Panc1 (cell line): ENCODE results near the gene SPATA13. TPM values are rescaled to one million over a fixed set of nuclear protein-coding genes. Genes with fewer than 3 reads are reported as not detected.

ENCODE experiments used
- ATAC-seq: fragments of 200-7000 bp; cut with Tn5 transposase; 2 replicates; pipeline ENCODE4 v1.9.1; 2020; ENCODE audit warnings: mild to moderate bottlenecking, moderate library complexity
- BruUV-seq: library from RNA; stranded (reverse); fragments of 400-500 nt; replicated peaks from 2 replicates; lab custom pipeline; 2021; lab: Mats Ljungman, UMichigan
- CTCF ChIA-PET: fragments of 300-600 bp; sonication (Branson Sonifier 250); formaldehyde crosslinking; loops from one replicate; lab custom pipeline; 2022; ENCODE audit warnings: antibody characterized with exemption; lab: Charles Lee
- POLR2A ChIA-PET: fragments of 300-600 bp; sonication (Branson Sonifier 250); formaldehyde crosslinking; loops from one replicate; lab custom pipeline; 2022; ENCODE audit warnings: antibody characterized with exemption; lab: Charles Lee
- DNase-seq: peaks from one replicate; pipeline ENCODE4 v3.0.0-alpha.2; 2010; ENCODE audit warnings: low read depth, low spot score
- H3K27ac ChIP-seq: 2 replicates; pipeline ENCODE4 v1.5.1; 2011; ENCODE audit warnings: mild to moderate bottlenecking, low read length, inconsistent platforms
- H3K27me3 ChIP-seq: fragments of 200-500 bp; sonication (Bioruptor generic); 2 replicates; pipeline ENCODE4 v1.6.0; 2014; ENCODE audit warnings: low read length, inconsistent platforms; ENCODE audit not compliant: control insufficient read depth, insufficient read depth
- H3K36me3 ChIP-seq: fragments of 200-500 bp; sonication (Bioruptor generic); 2 replicates; pipeline ENCODE4 v1.5.1; 2014; ENCODE audit warnings: inconsistent platforms, mild to moderate bottlenecking, low read length, moderate library complexity; ENCODE audit not compliant: control insufficient read depth, insufficient read depth
- H3K4me1 ChIP-seq: 2 replicates; pipeline ENCODE4 v1.5.1; 2011; ENCODE audit warnings: inconsistent platforms, mild to moderate bottlenecking, low read length, moderate library complexity; ENCODE audit not compliant: control insufficient read depth, insufficient read depth
- H3K4me3 ChIP-seq, 2 experiments: 2 replicates each; pipeline ENCODE4 v1.5.1; 2011 to 2012; ENCODE audit warnings: low read depth in 2 of 2, low read length in 2 of 2, mild to moderate bottlenecking in 2 of 2, inconsistent platforms in 1 of 2, moderate library complexity in 1 of 2
- H3K9me3 ChIP-seq: fragments of 200-500 bp; sonication (Bioruptor generic); 2 replicates; pipeline ENCODE4 v1.5.1; 2014; ENCODE audit warnings: low read depth, mild to moderate bottlenecking, inconsistent platforms, low read length, moderate library complexity; ENCODE audit not compliant: control insufficient read depth, insufficient read depth
- CTCF ChIP-seq: fragments of 450-650 bp; IDR thresholded peaks from 2 replicates; pipeline ENCODE4 v1.5.1; 2017; ENCODE audit warnings: mild to moderate bottlenecking
- POLR2AphosphoS5 ChIP-seq: IDR thresholded peaks from 2 replicates; pipeline ENCODE4 v1.6.1; 2012; ENCODE audit warnings: mild to moderate bottlenecking, low read depth, low read length, moderate library complexity
- REST ChIP-seq, 2 experiments: IDR thresholded peaks; 2 replicates each; pipeline ENCODE4 v1.6.1; 2011 to 2012; ENCODE audit warnings: low read depth in 2 of 2, control low read depth in 1 of 2, low read length in 1 of 2, mild to moderate bottlenecking in 1 of 2, moderate library complexity in 1 of 2; ENCODE audit not compliant: insufficient read depth in 1 of 2
- SIN3A ChIP-seq: IDR thresholded peaks from 2 replicates; pipeline ENCODE4 v1.6.1; 2012; ENCODE audit warnings: low read depth, mild to moderate bottlenecking, low read length, moderate library complexity, borderline replicate concordance; ENCODE audit not compliant: insufficient read depth
- TCF7L2 ChIP-seq: IDR thresholded peaks from 2 replicates; pipeline ENCODE4 v1.6.1; 2011; ENCODE audit warnings: mild to moderate bottlenecking, low read depth, low read length, inconsistent platforms
- in situ Hi-C: cut with HindIII; loops from 2 replicates; pipeline ENCODE4 v1.10.0; 2016; ENCODE audit warnings: low sequenced_read_pairs, low pct_unique_long_range_greater_than_20kb
- intact Hi-C: fragments of 100-400 bp; cut with micrococcal nuclease; formaldehyde crosslinking; loops from one replicate; pipeline ENCODE4 v1.10.0; 2022; ENCODE audit not compliant: unreplicated experiment
- total RNA-seq: library from RNA; stranded (reverse); gene quantifications from one replicate; pipeline ENCODE4 v1.2.1, GENCODE V29; 2021; ENCODE audit not compliant: unreplicated experiment

SPATA13 gene
- total RNA-seq, 1 experiment from 2014 or later, result 7.9 TPM

- ATAC-seq (no peak), DNase-seq (no peak)
- no peaks in the 10 kb centered on the region for H3K36me3 ChIP-seq
- TF ChIP-seq SIN3A, result no peak
- TF ChIP-seq REST (IDR thresholded peaks at IDR 0.05; ENCODE audit: insufficient read depth in 1 of 2, low read depth in 2 of 2, low read length in 1 of 2), result no peak
- TF ChIP-seq TCF7L2, result no peak
- no peak for TF ChIP-seq POLR2AphosphoS5
- no peak for TF ChIP-seq CTCF
- intact Hi-C loops, result no loop called here
- no TSS peak for BruUV-seq
- in situ Hi-C loops, result no loop called here
- H3K9me3 ChIP-seq, result peaks cover 4% of the 10 kb centered on the region; the same call in 1 of the 2 replicates
- no peak overlapping the region for H3K27ac ChIP-seq
- CTCF ChIA-PET, result no interaction called here
- no peaks in the 10 kb centered on the region for H3K4me1 ChIP-seq
- H3K4me3 ChIP-seq, result no peak overlapping the region
- H3K27me3 ChIP-seq, result no peaks in the 10 kb centered on the region
- POLR2A ChIA-PET, result no interaction called here
Measured at GRCh38 chr13:24131749-24132148, 28.8 kb upstream of the SPATA13 start.

GRCh38 chr13:24133021-24133795 lies 27.3 kb upstream of the SPATA13 start:
- Histone ChIP-seq H3K27me3 (no peaks in the 10 kb centered on the region), H3K9me3 (peaks cover 4% of the 10 kb centered on the region; the same call in 1 of the 2 replicates), H3K4me1 (no peaks in the 10 kb centered on the region), H3K27ac (no peak overlapping the region), H3K36me3 (no peaks in the 10 kb centered on the region), H3K4me3 (no peak overlapping the region)
- TF ChIP-seq REST (IDR thresholded peaks at IDR 0.05; ENCODE audit: insufficient read depth in 1 of 2, low read depth in 2 of 2, low read length in 1 of 2) (no peak), POLR2AphosphoS5 (no peak), SIN3A (no peak), TCF7L2 (no peak), CTCF (no peak)
- intact Hi-C loops, result no loop called here
- CTCF ChIA-PET, result no interaction called here
- POLR2A ChIA-PET, result no interaction called here
- BruUV-seq, result no TSS peak
- DNase-seq (no peak), ATAC-seq (no peak)
- in situ Hi-C loops, result no loop called here
